NCI-H2227 treated with DMSO at 0.1 percent for 48 hours (cell line): ENCODE measurements around the gene SLC4A2.
"Not testable (repeated sequence)": the region's sequence is repeated elsewhere in the genome, so short reads cannot be mapped to it uniquely, and the experiment has no call there.

Experiments
- DNase-seq: peaks from one replicate; lab custom pipeline; 2025; lab: John Stamatoyannopoulos, UW

The SLC4A2 gene

DNA sequence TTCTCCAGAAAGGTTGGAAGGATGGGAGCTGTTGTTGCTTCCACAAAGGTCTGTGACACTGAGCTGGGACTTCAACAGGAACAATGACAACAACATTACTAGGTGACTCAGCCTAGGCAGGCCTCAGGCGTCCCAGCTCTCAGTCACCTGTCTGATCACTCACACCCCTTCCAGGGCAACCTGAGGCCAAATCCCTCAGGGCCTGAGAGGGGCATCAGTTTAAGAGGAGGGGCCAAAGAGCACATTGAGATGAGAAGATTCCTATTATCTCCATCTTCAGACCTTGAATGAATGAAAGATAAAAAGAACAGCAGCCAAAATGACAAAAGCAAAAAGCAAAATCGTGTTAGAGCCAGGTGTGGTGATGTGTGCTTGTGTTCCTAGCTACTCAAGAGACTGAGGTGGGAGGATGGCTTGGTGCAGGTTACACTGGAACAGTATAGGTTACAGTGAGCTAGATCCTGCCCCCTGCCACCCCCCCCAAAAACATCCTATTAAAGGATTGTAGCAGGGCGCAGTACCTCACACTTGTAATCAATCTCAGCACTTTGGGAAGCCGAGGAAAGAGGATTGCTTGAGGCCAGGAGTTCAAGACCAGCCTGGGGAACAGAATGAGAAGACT lies 34.8 kb upstream of the SLC4A2 start, which contains the start of gene ATG9B:
TSS of gene ATG9B (minus strand) at position 60 of the 622 bp plus-strand sequence. CDS start 71 bp downstream, outside the sequence.
- DNase-seq: no peak

DNA sequence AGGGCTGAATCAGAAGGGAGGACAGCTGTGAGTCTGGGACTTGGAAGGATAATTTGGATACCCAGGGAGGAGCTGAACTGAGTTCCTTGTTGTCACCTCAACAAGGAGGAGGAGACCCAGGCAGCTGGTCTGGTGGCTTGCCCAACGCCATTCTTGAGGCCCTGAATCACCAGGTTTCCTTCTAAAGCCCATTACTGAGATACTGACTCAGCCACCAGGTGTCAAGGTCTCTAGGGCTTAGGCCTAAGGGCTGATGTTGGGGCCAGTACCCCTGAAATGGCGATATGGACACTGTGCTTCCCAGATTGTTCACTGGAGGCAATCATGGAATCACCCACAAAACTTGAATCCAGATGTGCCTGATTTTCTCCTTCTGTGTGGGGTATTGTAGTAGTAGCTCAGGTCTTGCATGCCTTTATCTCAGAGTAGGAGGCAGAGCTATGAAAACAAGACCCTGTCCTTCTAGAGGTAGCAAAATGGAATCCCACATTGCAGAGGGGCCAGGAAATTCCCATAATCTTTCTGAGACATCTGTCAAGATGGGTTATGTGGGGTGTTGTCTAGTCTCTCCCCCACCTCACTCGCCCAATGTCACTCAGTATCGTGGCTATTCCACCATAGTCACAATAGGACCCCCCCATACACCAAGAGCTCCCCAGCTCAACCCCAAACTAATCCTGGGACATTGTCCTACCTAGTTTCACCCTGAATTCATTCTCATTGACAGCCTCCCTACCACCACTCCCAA lies 33.3 kb upstream of the SLC4A2 start:
- no peak for DNase-seq

- peak; percentile 43 for DNase-seq
Observed at GRCh38 chr7:151026771-151027727, 32.3 kb upstream of the SLC4A2 start.

DNA sequence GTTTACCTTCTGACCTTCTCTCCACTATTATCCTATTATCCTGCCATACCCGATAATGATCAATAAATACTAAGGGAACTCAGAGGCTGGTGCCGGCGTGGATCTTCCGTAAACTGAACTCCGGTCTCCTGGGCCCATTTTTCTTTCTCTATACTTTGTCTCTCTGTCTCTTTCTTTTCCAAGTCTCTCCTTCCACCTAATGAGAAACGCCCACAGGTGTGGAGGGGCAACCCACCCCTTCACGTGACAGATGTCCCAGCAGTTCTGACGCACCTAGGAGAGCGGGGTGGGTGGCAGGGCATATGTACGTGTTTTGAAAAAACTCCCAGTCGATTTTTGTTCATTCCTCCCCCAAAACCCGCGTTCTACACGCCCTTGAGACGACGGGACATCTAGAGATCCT lies 31.7 kb upstream of the SLC4A2 start:
- not testable (repeated sequence) for DNase-seq

GRCh38 chr7:151028131-151028947 lies 31.1 kb upstream of the SLC4A2 start, which contains the start of gene ABCB8:
TSS of gene ABCB8 (plus strand) at chr7:151028450. CDS start at chr7:151028516, 66 bp downstream.
- DNase-seq: peak; percentile 98

- no peak for DNase-seq
Observed at GRCh38 chr7:151028948-151029501, 30.4 kb upstream of the SLC4A2 start.

DNA sequence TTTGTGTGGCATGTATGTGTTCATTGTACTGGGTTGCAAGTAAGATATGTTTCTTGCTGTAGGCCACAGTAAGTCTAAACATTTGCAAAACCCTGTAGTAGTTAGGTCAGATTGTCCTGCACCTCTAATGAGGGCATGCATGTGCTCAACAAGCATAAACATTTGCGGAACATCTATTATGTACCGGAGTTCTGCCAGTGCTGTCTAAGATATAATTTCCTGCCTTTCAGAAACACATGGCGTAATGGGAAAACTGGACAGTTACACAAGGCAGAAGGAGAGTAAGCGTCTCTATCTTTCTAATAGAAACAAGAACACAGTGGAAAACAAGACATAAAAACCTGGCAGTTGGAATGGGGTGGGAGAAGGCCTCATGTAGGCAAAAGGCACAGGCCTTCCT lies 28.4 kb upstream of the SLC4A2 start:
- DNase-seq: no peak

GRCh38 chr7:151032936-151033863 lies 26.2 kb upstream of the SLC4A2 start:
- no peak for DNase-seq

DNA sequence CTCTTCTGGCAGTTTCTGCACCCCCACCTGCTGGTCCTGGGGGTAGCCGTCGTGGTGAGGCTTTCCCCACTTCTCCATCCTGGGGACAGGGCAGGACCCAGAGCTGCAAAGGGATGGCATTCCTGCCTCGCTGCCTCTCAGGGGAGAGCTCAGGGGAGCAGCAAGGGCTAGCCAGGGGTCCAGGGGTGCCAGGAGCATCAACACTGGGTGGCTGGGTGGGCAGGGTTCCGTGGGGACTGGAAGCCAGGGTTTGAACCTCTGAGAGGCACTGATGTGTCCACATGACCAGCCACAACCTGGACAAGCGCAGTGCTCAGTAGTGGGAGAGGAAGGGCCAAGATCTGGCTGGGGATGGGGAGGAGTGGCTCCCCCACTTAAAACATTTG lies 25.5 kb upstream of the SLC4A2 start:
- no peak for DNase-seq

- DNase-seq: no peak
Observed at GRCh38 chr7:151034312-151035025, 24.9 kb upstream of the SLC4A2 start.

- no peak for DNase-seq
Observed at GRCh38 chr7:151035026-151035717, 24.2 kb upstream of the SLC4A2 start.

GRCh38 chr7:151035902-151036301 lies 23.5 kb upstream of the SLC4A2 start:
- no peak for DNase-seq

DNA sequence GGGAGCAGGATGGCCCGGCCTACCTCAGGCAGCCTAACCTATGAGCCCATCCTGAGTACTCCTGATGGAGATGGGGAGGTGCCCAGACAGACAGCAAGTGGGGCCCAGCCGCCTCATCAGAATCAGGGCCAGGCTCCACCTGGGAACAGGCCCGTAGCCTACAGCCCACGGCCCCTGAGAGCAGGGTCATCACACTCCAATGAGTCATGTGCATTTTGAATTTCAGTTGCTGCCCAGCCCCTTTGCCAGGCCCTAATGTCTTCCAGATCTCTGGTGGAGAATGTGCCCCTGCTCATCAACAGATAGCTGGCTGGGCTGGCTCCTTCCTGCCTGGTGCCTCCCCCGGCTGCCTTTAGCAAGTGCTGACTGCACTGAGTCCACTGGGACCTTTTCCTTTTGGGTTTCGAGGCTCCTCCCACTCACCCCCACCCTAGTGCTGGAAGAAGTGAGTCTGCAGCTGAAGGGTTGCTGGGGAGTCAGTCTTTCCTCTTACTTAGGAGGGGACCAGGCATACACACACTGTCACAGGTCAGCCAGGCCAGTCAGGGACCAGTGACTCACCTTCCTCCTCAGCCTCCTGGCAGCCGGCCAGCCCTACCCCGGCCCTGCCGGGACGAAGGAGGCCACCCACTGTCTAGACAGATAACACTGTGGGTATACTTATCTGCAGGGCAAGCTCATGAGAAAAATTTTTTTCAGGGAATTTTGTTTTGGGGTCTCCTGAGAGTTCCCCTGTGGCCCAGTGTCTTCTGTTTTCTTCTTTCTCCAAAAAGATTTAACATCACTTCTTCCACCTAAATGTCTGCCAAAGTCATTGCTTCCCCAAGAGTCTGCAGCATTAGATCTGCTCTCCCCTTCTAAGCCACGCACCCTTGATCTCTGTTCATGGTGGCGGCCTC lies 20.2 kb upstream of the SLC4A2 start:
- DNase-seq: peak; percentile 13

GRCh38 chr7:151039850-151040548 lies 19.4 kb upstream of the SLC4A2 start:
- no peak for DNase-seq

DNA sequence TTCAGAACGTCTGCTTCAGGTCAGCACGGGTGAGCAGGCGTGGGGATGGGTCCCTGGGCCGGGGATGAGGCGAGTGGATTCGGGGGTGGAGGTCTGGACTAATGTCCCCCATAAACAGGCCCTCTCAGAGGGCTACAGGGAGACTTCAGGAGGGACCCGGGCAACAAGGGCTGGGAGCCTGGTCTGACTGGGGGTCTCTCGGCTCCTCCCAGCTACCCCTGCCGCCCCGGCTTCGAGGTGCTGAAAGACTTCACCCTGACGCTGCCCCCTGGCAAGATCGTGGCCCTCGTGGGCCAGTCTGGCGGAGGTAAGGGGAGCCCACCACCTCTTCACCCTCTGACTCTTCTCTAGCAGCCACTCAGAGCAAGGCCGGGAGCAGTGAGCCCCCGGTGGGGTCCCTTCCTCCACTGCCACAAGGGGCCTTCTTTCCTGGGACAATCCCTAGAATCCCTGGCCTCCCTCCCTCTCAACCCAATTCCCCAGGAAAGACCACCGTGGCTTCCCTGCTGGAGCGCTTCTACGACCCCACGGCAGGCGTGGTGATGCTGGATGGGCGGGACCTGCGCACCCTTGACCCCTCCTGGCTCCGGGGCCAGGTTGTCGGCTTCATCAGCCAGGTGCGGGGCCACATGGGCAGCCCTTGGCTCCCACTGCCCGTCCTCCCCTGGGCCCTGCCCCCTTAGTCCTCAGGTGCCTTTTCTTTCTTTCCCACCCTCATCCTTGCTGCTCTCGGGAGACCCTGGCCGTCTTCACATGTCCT lies 18.6 kb upstream of the SLC4A2 start:
- DNase-seq: no peak

DNA sequence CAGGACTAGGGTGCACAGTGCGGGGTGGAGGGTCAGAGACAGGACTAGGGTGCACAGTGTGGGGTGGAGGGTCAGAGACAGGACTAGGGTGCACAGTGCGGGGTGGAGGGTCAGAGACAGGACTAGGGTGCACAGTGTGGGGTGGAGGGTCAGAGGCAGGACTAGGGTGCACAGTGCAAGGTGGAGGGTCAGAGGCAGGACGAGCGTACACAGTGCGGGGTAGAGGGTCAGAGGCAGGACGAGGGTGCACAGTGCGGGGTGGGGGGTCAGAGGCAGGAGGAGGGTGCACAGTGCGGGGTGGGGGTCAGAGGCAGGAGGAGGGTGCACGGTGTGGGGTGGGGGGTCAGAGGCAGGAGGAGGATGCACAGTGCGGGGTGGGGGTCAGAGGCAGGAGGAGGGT lies 15.9 kb upstream of the SLC4A2 start:
- DNase-seq: not testable (repeated sequence)
